Spleen (tissue), 11 donors: Measurements from ENCODE around the gene ARHGAP22. TPM values are rescaled to one million over a fixed set of nuclear protein-coding genes. Genes with fewer than 3 reads are reported as not detected.

Experiments
- DNase-seq: peaks from one replicate; pipeline ENCODE4 v3.0.0-alpha.2; 2020
- H3K27ac ChIP-seq, 8 donors: fragments of 200-600 bp; sonication (generic) in 7 of 8; 1 replicate in 4 of 8; 2 replicates in 4 of 8; pipeline versions ENCODE4 v1.5.0 to v1.8.0; 2016 to 2021; ENCODE audit warnings: inconsistent platforms in 4 of 8, mild to moderate bottlenecking in 4 of 8, moderate library complexity in 1 of 8
- H3K27me3 ChIP-seq, 7 donors: fragments of 200-600 bp; sonication (generic) in 6 of 7; replicated peaks in 1 of 7; 1 replicate in 4 of 7; 2 replicates in 3 of 7; pipeline versions ENCODE4 v1.5.0 to v1.8.0; 2016 to 2021; ENCODE audit warnings: inconsistent platforms in 3 of 7, mild to moderate bottlenecking in 1 of 7
- H3K36me3 ChIP-seq, 6 donors: fragments of 200-600 bp; sonication (generic) in 5 of 6; 1 replicate in 4 of 6; 2 replicates in 2 of 6; pipeline versions ENCODE4 v1.5.0 to v1.8.0; 2016 to 2021; ENCODE audit warnings: inconsistent platforms in 2 of 6
- H3K4me1 ChIP-seq, 6 donors: fragments of 200-600 bp; sonication (generic) in 5 of 6; 1 replicate in 3 of 6; 2 replicates in 3 of 6; pipeline versions ENCODE4 v1.5.0 to v1.8.0; 2016 to 2021; ENCODE audit warnings: inconsistent platforms in 3 of 6
- H3K4me3 ChIP-seq, 8 donors: fragments of 200-600 bp; sonication (generic) in 7 of 8; 1 replicate in 4 of 8; 2 replicates in 4 of 8; pipeline versions ENCODE4 v1.5.0 to v1.8.0; 2016 to 2021; ENCODE audit warnings: inconsistent platforms in 4 of 8, mild to moderate bottlenecking in 4 of 8, moderate library complexity in 2 of 8
- H3K9me3 ChIP-seq, 8 donors: fragments of 200-600 bp; sonication (generic) in 7 of 8; 1 replicate in 4 of 8; 2 replicates in 4 of 8; pipeline versions ENCODE4 v1.5.0 to v1.8.0; 2016 to 2021; ENCODE audit warnings: inconsistent platforms in 4 of 8
- POLR2A ChIP-seq, 3 donors: fragments of 450-650 bp; IDR thresholded peaks; one replicate each; pipeline ENCODE4 v1.5.1; 2017; ENCODE audit warnings: antibody characterized with exemption in 3 of 3, mild to moderate bottlenecking in 1 of 3
- POLR2AphosphoS5 ChIP-seq, 3 donors: sonication (generic); formaldehyde crosslinking; IDR thresholded peaks; one replicate each; pipeline ENCODE4 v1.5.1; 2017; ENCODE audit warnings: antibody characterized with exemption in 3 of 3
- whole genome bisulfite sequencing, 5 donors: extraction: QIAGEN DNeasy Blood & Tissue Kit in 3 of 5; methylation state at CpG; one replicate each; pipeline versions ENCODE4 v1.1.5 to v1.1.7; 2013 to 2018; 5-methylcytosine and 5-hydroxymethylcytosine counted together
- intact Hi-C: fragments of 100-400 bp; cut with DNase I; formaldehyde crosslinking; loops from one replicate; pipeline ENCODE4 v1.15.0; 2023; ENCODE audit warnings: low total_unique reads
- polyA plus RNA-seq, 3 donors: library from polyadenylated mRNA; stranded (reverse); fragments of 200-250 nt; gene quantifications; one replicate each; pipeline ENCODE4 v1.2.1, GENCODE V29; 2013
- total RNA-seq, 7 donors: library from RNA; depleted of rRNA in 3 of 7; stranded (reverse); fragments of >200 nt in 3 of 7; fragmentation: NEBNext Ultra II Directional in 4 of 7; extraction: Animal tissue kit (Norgen Biotek cat#: 25700) in 4 of 7; gene quantifications; one replicate each; pipeline versions ENCODE4 v1.1.0 to v1.2.1, GENCODE V29; 2016 to 2021
- TF ChIP-seq, protein P1 (sequence below), 11 experiments: fragments of 200-600 bp in 7 of 11; fragments of 450-650 bp in 4 of 11; sonication (generic) in 4 of 11; IDR thresholded peaks in 8 of 11; conservative IDR thresholded peaks in 3 of 11; 1 replicate in 7 of 11; 2 replicates in 4 of 11; pipeline versions ENCODE4 v1.4.0 to v1.8.0; 2016 to 2021; ENCODE audit warnings: antibody characterized with exemption in 11 of 11, inconsistent platforms in 4 of 11, mild to moderate bottlenecking in 1 of 11
- donor health status: healthy with polysubstance abuse.
- donor health status: DM: no; HTN: no; CAD: no; lungs with moderate emphysema.
- donor health status: DM: no; HTN: no; CAD: no.
- donor health status: Bipolar disorder and iron deficiency.
- donor health status: healthy.
- donor health status: DM: no; HTN: no; CAD: no.
- donor health status: DM: yes; HTN: yes; CAD: no.

ARHGAP22 gene
- total and polyA plus RNA-seq, 10 donors = 0.56 to 7.5 (median 3.2) TPM

DNA sequence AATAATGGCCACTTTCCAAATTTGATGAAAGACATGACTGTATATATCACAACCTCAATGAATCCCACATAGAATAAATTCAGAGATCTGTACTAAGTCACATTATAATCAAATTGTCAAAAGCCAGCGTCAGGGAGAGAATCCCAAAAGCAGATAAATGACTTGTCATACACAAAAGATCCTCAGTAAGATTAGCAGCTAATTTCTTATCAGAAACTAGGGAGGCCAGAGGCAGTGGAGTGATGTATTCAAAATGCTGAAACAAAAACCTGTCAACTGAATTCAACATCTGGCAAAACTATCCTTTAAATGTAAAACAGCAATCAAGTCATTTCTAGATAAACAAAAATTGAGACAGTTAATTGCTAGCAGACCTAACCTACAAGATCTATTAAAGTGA lies 11.6 kb upstream of the ARHGAP22 start:
- DNase-seq = no peak
- H3K27me3 ChIP-seq = peaks cover 0 to 4% (median 0%) of the 10 kb centered on the region in 7 donors
- TF ChIP-seq POLR2A (IDR thresholded peaks at IDR 0.05) = no peak
- TF ChIP-seq POLR2AphosphoS5 (IDR thresholded peaks at IDR 0.05) = no peak
- TF ChIP-seq, protein P1, sequence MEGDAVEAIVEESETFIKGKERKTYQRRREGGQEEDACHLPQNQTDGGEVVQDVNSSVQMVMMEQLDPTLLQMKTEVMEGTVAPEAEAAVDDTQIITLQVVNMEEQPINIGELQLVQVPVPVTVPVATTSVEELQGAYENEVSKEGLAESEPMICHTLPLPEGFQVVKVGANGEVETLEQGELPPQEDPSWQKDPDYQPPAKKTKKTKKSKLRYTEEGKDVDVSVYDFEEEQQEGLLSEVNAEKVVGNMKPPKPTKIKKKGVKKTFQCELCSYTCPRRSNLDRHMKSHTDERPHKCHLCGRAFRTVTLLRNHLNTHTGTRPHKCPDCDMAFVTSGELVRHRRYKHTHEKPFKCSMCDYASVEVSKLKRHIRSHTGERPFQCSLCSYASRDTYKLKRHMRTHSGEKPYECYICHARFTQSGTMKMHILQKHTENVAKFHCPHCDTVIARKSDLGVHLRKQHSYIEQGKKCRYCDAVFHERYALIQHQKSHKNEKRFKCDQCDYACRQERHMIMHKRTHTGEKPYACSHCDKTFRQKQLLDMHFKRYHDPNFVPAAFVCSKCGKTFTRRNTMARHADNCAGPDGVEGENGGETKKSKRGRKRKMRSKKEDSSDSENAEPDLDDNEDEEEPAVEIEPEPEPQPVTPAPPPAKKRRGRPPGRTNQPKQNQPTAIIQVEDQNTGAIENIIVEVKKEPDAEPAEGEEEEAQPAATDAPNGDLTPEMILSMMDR (IDR thresholded peaks at IDR 0.05 in 8 of 11, conservative IDR thresholded peaks at IDR 0.05 in 3 of 11) = no peak
- peaks cover 0 to 3% (median 0%) of the 10 kb centered on the region in 6 donors for H3K4me1 ChIP-seq
- no peak overlapping the region for H3K27ac ChIP-seq
- 81 to 89% (median 81%) methylated on average over 1 of the region's 1 CpG for WGBS, 5 donors
- intact Hi-C loops = no loop called here
- H3K9me3 ChIP-seq = peaks cover 0 to 15% (median 7%) of the 10 kb centered on the region in 8 donors
- no peaks in the 10 kb centered on the region for H3K36me3 ChIP-seq
- H3K4me3 ChIP-seq = no peak overlapping the region

DNA sequence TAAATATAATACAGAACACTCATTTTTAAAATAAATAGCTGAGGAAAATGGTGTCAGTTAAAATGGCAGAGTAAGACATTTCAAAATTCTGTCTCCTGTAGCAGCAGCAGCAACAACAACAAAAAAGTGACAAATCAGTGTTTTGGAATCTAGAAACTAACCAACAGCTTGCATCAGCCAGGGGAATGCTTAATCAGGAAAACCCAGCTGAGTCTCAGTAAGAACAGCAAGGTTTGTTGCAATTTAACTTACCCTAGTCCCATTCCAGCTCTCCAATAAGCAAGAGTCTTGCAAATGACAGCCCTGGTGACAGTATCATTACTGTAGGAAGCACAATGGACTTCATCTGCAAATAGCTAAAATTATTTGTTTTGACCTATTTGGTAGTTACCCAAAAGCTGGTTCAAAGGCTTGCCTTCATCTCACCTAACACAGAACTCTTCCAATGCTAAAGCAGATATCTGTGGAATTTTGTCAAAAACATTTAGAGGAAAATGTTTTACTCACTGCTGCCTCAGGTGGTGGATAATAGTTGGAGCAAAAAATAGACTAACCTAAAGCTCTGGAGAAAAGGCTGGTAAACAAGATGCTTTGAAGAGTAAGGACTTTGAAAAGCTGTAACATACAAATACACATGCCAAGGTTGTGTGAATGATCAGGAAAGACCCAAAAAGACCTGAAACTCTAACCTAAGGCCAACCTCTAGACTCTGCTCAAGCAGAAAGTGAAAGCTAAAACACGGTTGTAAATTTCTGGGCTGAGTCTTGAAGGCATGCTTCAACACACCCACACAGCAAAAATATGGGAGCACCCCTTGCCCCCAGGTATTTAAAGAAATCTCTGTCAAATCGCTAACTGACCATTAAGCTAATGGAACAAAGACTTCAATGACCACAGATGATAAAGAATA lies 9.9 kb upstream of the ARHGAP22 start:
- H3K27ac ChIP-seq = no peak overlapping the region
- peaks cover 0 to 3% (median 0%) of the 10 kb centered on the region in 6 donors for H3K4me1 ChIP-seq
- no peak for DNase-seq
- H3K9me3 ChIP-seq = peaks cover 0 to 15% (median 7%) of the 10 kb centered on the region in 8 donors
- H3K27me3 ChIP-seq = peaks cover 0 to 15% (median 0%) of the 10 kb centered on the region in 7 donors
- intact Hi-C loops = no loop called here
- WGBS, 5 donors = 60 to 76% (median 72%) methylated on average over 2 of the region's 2 CpGs
- TF ChIP-seq POLR2A (IDR thresholded peaks at IDR 0.05) = no peak
- TF ChIP-seq, protein P1 (IDR thresholded peaks at IDR 0.05 in 8 of 11, conservative IDR thresholded peaks at IDR 0.05 in 3 of 11) = peak in 5 of 11 experiments; percentile 17 to 32 (median 25)
- no peaks in the 10 kb centered on the region for H3K36me3 ChIP-seq
- H3K4me3 ChIP-seq = no peak overlapping the region

DNA sequence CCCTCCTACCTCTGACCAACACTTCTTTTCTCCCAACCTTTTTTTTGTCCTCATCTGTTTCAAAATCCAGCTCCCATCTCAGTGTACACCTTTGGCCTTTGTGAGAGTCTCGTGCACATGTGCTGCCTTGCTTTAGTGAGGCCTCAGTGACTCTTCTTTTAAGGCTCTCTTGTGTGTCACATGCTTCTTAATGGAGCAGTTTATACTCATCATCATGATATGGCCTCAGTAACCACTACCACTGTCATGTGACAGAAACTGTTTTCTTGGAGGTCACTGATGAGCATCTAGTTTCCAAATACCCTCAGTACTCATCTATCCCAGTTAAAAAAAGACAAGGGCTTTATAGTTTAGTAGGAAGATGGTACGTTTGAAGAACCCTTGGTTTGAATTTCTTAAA lies 8.1 kb upstream of the ARHGAP22 start:
- no peak overlapping the region for H3K27ac ChIP-seq
- peaks cover 0 to 7% (median 0%) of the 10 kb centered on the region in 6 donors for H3K4me1 ChIP-seq
- no peak overlapping the region for H3K4me3 ChIP-seq
- no peak for DNase-seq
- no peak for TF ChIP-seq POLR2AphosphoS5 (IDR thresholded peaks at IDR 0.05)
- TF ChIP-seq, protein P1 (IDR thresholded peaks at IDR 0.05 in 8 of 11, conservative IDR thresholded peaks at IDR 0.05 in 3 of 11) = no peak
- no peak for TF ChIP-seq POLR2A (IDR thresholded peaks at IDR 0.05)
- peaks cover 0 to 15% (median 0%) of the 10 kb centered on the region in 7 donors for H3K27me3 ChIP-seq
- peaks cover 0 to 15% (median 7%) of the 10 kb centered on the region in 8 donors for H3K9me3 ChIP-seq
- intact Hi-C loops = no loop called here
- WGBS, 5 donors = 81 to 96% (median 87%) methylated on average over 2 of the region's 2 CpGs
- no peaks in the 10 kb centered on the region for H3K36me3 ChIP-seq
